SK-N-SH treated with all-trans-retinoic acid at 6 μM for 48 hours (cell line): ENCODE measurements around the gene GAP43.
"Not testable (repeated sequence)": the region's sequence is repeated elsewhere in the genome, so short reads cannot be mapped to it uniquely, and the experiment has no call there.

Experiments used
- ATAC-seq: fragments of 200-7000 bp; cut with Tn5 transposase; 3 replicates; pipeline ENCODE4 v1.9.1; 2020; ENCODE audit warnings: mild to moderate bottlenecking, moderate library complexity
- ARNTL ChIP-seq: fragments of 450-650 bp; formaldehyde crosslinking; IDR thresholded peaks from 2 replicates; pipeline ENCODE4 v1.5.0; 2020; ENCODE audit warnings: low read depth, mild to moderate bottlenecking, moderate library complexity, borderline replicate concordance
- BACH2 ChIP-seq: fragments of 250-450 bp; sonication (Bioruptor Pico); IDR thresholded peaks from 2 replicates; pipeline ENCODE4 v1.9.0; 2021; ENCODE audit warnings: mild to moderate bottlenecking, borderline replicate concordance
- CSDC2 ChIP-seq: fragments of 250-450 bp; sonication (Bioruptor Pico); IDR thresholded peaks from 2 replicates; pipeline ENCODE4 v1.5.0; 2020; ENCODE audit warnings: mild to moderate bottlenecking, moderate library complexity
- ESRRG ChIP-seq: fragments of 250-450 bp; sonication (Bioruptor Pico); IDR thresholded peaks from 2 replicates; pipeline ENCODE4 v1.6.1; 2021; ENCODE audit warnings: mild to moderate bottlenecking
- GLIS3 ChIP-seq: fragments of 250-450 bp; sonication (Bioruptor Pico); IDR thresholded peaks from 2 replicates; pipeline ENCODE4 v1.5.0; 2020; ENCODE audit warnings: mild to moderate bottlenecking, moderate library complexity
- ISL1 ChIP-seq: fragments of 250-450 bp; sonication (Bioruptor Pico); IDR thresholded peaks from 2 replicates; pipeline ENCODE4 v2.1.2; 2022; ENCODE audit warnings: mild to moderate bottlenecking, moderate library complexity
- OSR1 ChIP-seq: fragments of 250-450 bp; sonication (Bioruptor Pico); IDR thresholded peaks from 2 replicates; pipeline ENCODE4 v1.8.0; 2022; ENCODE audit warnings: moderate library complexity, mild to moderate bottlenecking, inconsistent platforms
- PPARA ChIP-seq: fragments of 250-450 bp; sonication (Bioruptor Pico); IDR thresholded peaks from 2 replicates; pipeline ENCODE4 v1.5.0; 2020; ENCODE audit warnings: mild to moderate bottlenecking, borderline replicate concordance
- RARB ChIP-seq: fragments of 250-450 bp; sonication (Bioruptor Pico); IDR thresholded peaks from 2 replicates; pipeline ENCODE4 v1.8.0; 2021; ENCODE audit warnings: mild to moderate bottlenecking, moderate library complexity
- SNAI2 ChIP-seq: fragments of 250-450 bp; sonication (Bioruptor Pico); IDR thresholded peaks from 2 replicates; pipeline ENCODE4 v1.5.0; 2020; ENCODE audit warnings: mild to moderate bottlenecking, moderate library complexity
- TCF4 ChIP-seq: fragments of 250-450 bp; sonication (Bioruptor Pico); IDR thresholded peaks from 2 replicates; pipeline ENCODE4 v1.8.0; 2021; ENCODE audit warnings: mild to moderate bottlenecking, moderate library complexity, borderline replicate concordance
- TOX ChIP-seq: fragments of 250-450 bp; sonication (Bioruptor Pico); IDR thresholded peaks from 2 replicates; pipeline ENCODE4 v1.8.0; 2021; ENCODE audit warnings: mild to moderate bottlenecking, moderate library complexity, borderline replicate concordance
- ZC3H10 ChIP-seq: fragments of 250-450 bp; sonication (Bioruptor Pico); IDR thresholded peaks from 2 replicates; pipeline ENCODE4 v1.5.1; 2021; ENCODE audit warnings: mild to moderate bottlenecking, moderate library complexity
- ZFP3 ChIP-seq: fragments of 250-450 bp; sonication (Bioruptor Pico); IDR thresholded peaks from 2 replicates; pipeline ENCODE4 v1.5.0; 2020; ENCODE audit warnings: mild to moderate bottlenecking, moderate library complexity
- ZFP30 ChIP-seq: fragments of 450-650 bp; formaldehyde crosslinking; IDR thresholded peaks from 2 replicates; pipeline ENCODE4 v1.5.0; 2022; ENCODE audit warnings: mild to moderate bottlenecking, moderate library complexity
- ZNF565 ChIP-seq: fragments of 450-650 bp; formaldehyde crosslinking; conservative IDR thresholded peaks from 2 replicates; pipeline ENCODE4 v1.5.0; 2020; ENCODE audit warnings: low read depth, mild to moderate bottlenecking, moderate library complexity
- ZNF70 ChIP-seq: fragments of 450-650 bp; formaldehyde crosslinking; IDR thresholded peaks from 2 replicates; pipeline ENCODE4 v1.5.0; 2020; ENCODE audit warnings: mild to moderate bottlenecking, moderate library complexity
- ZNF8 ChIP-seq: fragments of 450-650 bp; formaldehyde crosslinking; IDR thresholded peaks from 2 replicates; pipeline ENCODE4 v1.5.0; 2020; ENCODE audit warnings: mild to moderate bottlenecking, moderate library complexity
- TF ChIP-seq, protein P1 (sequence below): fragments of 250-450 bp; sonication (Bioruptor Pico); IDR thresholded peaks from 2 replicates; pipeline ENCODE4 v1.8.0; 2020; ENCODE audit warnings: mild to moderate bottlenecking, moderate library complexity, borderline replicate concordance
- TF ChIP-seq, protein P2 (sequence below): fragments of 250-450 bp; sonication (Bioruptor Pico); IDR thresholded peaks from 2 replicates; pipeline ENCODE4 v1.5.0; 2020; ENCODE audit warnings: mild to moderate bottlenecking, moderate library complexity
- TF ChIP-seq, protein P3 (sequence below): fragments of 250-450 bp; sonication (Bioruptor Pico); IDR thresholded peaks from 2 replicates; pipeline ENCODE4 v1.5.1; 2020; ENCODE audit warnings: low read depth, mild to moderate bottlenecking, moderate library complexity
- TF ChIP-seq, protein P4 (sequence below): fragments of 250-450 bp; sonication (Bioruptor Pico); IDR thresholded peaks from 2 replicates; pipeline ENCODE4 v1.5.1; 2021; ENCODE audit warnings: mild to moderate bottlenecking, moderate library complexity

GAP43 gene

DNA sequence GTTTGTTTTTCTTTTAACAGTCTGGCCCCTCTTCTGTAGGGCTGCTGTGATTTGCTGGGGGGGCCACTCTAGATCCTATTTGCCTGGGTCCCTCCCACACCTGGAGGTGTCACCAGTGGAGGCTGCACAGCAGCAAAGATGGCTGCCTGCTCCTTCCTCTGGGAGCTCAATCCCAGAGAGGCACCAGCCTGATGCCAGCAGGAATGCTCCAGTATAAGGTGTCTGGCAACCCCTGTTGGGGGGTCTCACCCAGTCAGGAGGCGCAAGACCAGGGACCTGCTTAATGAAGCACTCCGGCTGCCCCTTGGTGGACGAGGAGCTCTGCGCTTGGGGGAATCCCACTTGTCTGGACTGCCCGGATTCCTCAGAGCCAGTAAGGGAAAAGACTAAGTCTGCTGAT, 118.3 kb downstream of the GAP43 start:
- ATAC-seq: no peak
- TF ChIP-seq, protein P1, sequence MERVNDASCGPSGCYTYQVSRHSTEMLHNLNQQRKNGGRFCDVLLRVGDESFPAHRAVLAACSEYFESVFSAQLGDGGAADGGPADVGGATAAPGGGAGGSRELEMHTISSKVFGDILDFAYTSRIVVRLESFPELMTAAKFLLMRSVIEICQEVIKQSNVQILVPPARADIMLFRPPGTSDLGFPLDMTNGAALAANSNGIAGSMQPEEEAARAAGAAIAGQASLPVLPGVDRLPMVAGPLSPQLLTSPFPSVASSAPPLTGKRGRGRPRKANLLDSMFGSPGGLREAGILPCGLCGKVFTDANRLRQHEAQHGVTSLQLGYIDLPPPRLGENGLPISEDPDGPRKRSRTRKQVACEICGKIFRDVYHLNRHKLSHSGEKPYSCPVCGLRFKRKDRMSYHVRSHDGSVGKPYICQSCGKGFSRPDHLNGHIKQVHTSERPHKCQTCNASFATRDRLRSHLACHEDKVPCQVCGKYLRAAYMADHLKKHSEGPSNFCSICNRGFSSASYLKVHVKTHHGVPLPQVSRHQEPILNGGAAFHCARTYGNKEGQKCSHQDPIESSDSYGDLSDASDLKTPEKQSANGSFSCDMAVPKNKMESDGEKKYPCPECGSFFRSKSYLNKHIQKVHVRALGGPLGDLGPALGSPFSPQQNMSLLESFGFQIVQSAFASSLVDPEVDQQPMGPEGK: no peak
- no peak for TF ChIP-seq TOX (CRISPR knock-in tag)
- TF ChIP-seq ZFP3 (CRISPR knock-in tag): no peak
- no peak for TF ChIP-seq RARB (CRISPR knock-in tag)
- TF ChIP-seq BACH2 (CRISPR knock-in tag): no peak
- TF ChIP-seq ESRRG (CRISPR knock-in tag): no peak
- no peak for TF ChIP-seq SNAI2 (CRISPR knock-in tag)

DNA sequence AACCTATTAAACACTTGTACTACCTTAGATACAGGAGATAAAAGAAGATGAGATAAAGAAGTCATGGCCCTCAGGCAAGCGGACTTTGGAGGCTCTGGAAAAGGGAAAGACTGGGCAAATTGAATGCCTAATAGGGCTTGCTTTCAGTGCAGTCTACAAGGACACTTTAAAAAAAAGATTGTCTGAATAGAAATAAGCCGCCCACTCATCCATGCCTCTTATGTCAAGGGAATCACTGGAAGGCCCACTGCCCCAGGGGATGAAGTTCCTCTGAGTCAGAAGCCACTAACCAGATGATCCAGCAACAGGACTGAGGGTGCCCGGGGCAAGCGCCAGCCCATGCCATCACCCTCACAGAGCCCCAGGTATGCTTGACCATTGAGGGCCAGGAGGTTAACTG, 121.2 kb downstream of the GAP43 start:
- not testable (repeated sequence) for ATAC-seq

DNA sequence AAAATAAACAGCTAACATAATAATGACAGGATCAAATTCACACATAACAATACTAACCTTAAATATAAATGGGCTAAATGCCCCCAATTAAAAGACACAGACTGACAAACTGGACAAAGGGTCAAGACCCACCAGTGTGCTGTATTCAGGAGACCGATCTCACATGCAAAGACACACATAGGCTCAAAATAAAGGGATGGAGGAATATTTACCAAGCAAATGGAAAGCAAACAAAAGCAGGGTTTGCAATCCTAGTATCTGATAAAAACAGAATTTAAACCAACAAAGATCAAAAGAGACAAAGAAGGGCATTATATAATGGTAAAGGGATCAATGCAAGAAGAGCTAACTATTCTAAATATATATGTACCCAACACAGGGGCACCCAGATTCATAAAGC, 129.7 kb downstream of the GAP43 start:
- not testable (repeated sequence) for ATAC-seq

DNA sequence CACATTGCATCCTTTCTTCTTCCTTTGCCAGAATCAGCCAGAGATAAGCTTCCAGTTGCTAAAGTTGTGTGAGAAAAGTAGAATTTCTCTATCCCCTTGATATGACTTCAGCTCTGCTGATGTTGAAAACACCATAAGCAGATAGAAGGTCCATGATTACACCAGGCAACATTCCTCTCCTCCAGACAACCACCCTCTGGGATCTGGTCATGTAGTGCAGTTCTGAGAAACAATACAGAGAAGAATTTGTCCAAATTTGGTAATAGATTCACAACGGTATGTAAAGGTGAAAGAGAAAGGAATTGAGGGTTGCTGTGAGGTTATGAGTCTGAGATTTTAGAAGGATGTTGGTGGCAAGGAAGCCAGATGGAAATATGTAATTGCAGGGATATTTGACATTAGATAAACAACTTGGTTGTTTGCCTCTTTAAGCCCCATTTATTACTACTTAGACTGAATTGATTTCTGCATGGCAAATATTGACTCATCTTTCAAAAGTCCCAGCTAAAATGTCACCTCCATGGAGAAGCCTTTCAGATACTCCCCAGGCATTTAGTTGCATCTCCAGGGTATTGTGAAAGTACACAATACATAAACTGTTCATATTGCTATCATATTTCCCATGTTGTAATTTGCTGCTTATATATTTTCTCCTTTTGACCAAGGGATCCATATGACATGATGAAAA, 134.9 kb downstream of the GAP43 start:
- no peak for ATAC-seq
- no peak for TF ChIP-seq OSR1 (CRISPR knock-in tag)
- TF ChIP-seq BACH2 (CRISPR knock-in tag): no peak
- no peak for TF ChIP-seq ZNF565
- TF ChIP-seq, protein P2, sequence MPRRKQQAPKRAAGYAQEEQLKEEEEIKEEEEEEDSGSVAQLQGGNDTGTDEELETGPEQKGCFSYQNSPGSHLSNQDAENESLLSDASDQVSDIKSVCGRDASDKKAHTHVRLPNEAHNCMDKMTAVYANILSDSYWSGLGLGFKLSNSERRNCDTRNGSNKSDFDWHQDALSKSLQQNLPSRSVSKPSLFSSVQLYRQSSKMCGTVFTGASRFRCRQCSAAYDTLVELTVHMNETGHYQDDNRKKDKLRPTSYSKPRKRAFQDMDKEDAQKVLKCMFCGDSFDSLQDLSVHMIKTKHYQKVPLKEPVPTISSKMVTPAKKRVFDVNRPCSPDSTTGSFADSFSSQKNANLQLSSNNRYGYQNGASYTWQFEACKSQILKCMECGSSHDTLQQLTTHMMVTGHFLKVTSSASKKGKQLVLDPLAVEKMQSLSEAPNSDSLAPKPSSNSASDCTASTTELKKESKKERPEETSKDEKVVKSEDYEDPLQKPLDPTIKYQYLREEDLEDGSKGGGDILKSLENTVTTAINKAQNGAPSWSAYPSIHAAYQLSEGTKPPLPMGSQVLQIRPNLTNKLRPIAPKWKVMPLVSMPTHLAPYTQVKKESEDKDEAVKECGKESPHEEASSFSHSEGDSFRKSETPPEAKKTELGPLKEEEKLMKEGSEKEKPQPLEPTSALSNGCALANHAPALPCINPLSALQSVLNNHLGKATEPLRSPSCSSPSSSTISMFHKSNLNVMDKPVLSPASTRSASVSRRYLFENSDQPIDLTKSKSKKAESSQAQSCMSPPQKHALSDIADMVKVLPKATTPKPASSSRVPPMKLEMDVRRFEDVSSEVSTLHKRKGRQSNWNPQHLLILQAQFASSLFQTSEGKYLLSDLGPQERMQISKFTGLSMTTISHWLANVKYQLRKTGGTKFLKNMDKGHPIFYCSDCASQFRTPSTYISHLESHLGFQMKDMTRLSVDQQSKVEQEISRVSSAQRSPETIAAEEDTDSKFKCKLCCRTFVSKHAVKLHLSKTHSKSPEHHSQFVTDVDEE (CRISPR knock-in tag): no peak
- TF ChIP-seq ZFP30 (CRISPR knock-in tag): no peak
- TF ChIP-seq ZNF8 (CRISPR knock-in tag): no peak
- no peak for TF ChIP-seq TCF4 (CRISPR knock-in tag)
- TF ChIP-seq, protein P3, sequence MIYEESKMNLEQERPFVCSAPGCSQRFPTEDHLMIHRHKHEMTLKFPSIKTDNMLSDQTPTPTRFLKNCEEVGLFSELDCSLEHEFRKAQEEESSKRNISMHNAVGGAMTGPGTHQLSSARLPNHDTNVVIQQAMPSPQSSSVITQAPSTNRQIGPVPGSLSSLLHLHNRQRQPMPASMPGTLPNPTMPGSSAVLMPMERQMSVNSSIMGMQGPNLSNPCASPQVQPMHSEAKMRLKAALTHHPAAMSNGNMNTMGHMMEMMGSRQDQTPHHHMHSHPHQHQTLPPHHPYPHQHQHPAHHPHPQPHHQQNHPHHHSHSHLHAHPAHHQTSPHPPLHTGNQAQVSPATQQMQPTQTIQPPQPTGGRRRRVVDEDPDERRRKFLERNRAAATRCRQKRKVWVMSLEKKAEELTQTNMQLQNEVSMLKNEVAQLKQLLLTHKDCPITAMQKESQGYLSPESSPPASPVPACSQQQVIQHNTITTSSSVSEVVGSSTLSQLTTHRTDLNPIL (CRISPR knock-in tag): no peak
- no peak for TF ChIP-seq CSDC2 (CRISPR knock-in tag)
- TF ChIP-seq ARNTL (CRISPR knock-in tag): no peak
- TF ChIP-seq GLIS3 (CRISPR knock-in tag): no peak
- TF ChIP-seq RARB (CRISPR knock-in tag): no peak
- TF ChIP-seq ISL1 (CRISPR knock-in tag): no peak
- no peak for TF ChIP-seq PPARA (CRISPR knock-in tag)
- no peak for TF ChIP-seq ZNF70 (CRISPR knock-in tag)
- TF ChIP-seq, protein P1: no peak
- no peak for TF ChIP-seq ZC3H10 (CRISPR knock-in tag)
- TF ChIP-seq ESRRG (CRISPR knock-in tag): no peak
- TF ChIP-seq, protein P4, sequence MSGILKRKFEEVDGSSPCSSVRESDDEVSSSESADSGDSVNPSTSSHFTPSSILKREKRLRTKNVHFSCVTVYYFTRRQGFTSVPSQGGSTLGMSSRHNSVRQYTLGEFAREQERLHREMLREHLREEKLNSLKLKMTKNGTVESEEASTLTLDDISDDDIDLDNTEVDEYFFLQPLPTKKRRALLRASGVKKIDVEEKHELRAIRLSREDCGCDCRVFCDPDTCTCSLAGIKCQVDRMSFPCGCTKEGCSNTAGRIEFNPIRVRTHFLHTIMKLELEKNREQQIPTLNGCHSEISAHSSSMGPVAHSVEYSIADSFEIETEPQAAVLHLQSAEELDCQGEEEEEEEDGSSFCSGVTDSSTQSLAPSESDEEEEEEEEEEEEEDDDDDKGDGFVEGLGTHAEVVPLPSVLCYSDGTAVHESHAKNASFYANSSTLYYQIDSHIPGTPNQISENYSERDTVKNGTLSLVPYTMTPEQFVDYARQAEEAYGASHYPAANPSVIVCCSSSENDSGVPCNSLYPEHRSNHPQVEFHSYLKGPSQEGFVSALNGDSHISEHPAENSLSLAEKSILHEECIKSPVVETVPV: no peak
- TF ChIP-seq ZFP3 (CRISPR knock-in tag): no peak
